Renal pelvis (tissue), 12 donors: ENCODE measurements around the gene PTCHD1. TPM values are rescaled to one million over a fixed set of nuclear protein-coding genes. Genes with fewer than 3 reads are reported as not detected.

ENCODE experiments used
- DNase-seq: peaks from one replicate; pipeline ENCODE4 v3.0.0-alpha.2; 2013
- long read RNA-seq, 16 experiments: transcript quantifications; one replicate each; lab custom pipeline, GENCODE V29; 2026
- polyA plus RNA-seq, 3 donors: library from polyadenylated mRNA; unstranded; fragments of 120-200 nt; gene quantifications; one replicate each; pipeline ENCODE4 v1.2.1, GENCODE V29; 2013; ENCODE audit not compliant: insufficient read length in 3 of 3

Gene PTCHD1
- polyA plus RNA-seq = under 1 TPM; 0.31 to 0.64 (median 0.43) TPM
- long read RNA-seq, donor 1 = 0 reads
- long read RNA-seq, donor 2 = 0 reads
- long read RNA-seq, donor 3 = 0 reads
- long read RNA-seq, donor 4 = 0 reads
- long read RNA-seq, donor 5 = 0 reads
- long read RNA-seq, donor 6 = 0 reads
- long read RNA-seq, donor 7 = 0 reads
- long read RNA-seq, donor 8 = 0 reads
- long read RNA-seq, donor 9 = 0 reads
- long read RNA-seq, donor 10 = 0 reads
- long read RNA-seq, donor 11 = 0 reads
- long read RNA-seq, donor 12, full-length matches to known transcripts = 1 of 1 reads
- long read RNA-seq, donor 12, partial matches to known transcripts = 0 of 1 reads
- long read RNA-seq, donor 12, other reads (novel, unspliced or antisense) = 0 of 1 reads
- long read RNA-seq, donor 13 = 0 reads
- long read RNA-seq, donor 14 = 0 reads
- long read RNA-seq, donor 15 = 0 reads
- long read RNA-seq, donor 16 = 0 reads

DNA sequence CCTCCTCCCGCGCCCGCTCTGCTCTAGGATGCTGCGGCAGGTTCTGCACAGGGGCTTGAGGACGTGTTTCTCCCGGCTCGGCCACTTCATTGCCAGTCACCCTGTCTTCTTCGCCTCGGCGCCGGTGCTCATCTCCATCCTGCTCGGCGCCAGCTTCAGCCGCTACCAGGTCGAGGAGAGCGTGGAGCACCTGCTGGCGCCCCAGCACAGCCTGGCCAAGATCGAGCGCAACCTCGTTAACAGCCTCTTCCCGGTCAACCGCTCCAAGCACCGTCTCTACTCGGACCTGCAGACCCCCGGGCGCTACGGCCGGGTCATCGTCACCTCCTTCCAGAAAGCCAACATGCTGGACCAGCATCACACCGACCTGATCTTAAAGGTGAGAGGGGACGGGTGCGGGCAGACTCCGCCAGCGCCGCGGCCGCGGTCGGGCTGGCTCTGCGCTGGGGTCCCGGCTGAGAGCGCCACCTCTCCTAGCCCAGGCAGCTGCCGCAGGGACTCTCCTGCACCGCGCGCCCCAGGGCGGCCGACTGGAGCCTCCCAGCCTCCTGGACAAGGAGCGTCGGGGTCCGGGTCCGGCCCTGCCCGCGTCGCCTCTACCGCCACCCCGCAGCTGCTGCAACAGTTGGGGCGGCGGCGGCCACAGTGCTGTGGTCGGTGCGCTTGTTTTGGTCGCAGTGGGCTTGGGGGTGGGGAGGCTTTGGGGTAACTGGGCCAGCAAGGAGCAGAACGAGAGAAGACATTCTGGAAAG lies at the start of gene PTCHD1:
PTCHD1 (plus strand) TSS at position 2 of the 752 bp plus-strand sequence; CDS start at position 29, 27 bp downstream.
- no peak for DNase-seq

DNA sequence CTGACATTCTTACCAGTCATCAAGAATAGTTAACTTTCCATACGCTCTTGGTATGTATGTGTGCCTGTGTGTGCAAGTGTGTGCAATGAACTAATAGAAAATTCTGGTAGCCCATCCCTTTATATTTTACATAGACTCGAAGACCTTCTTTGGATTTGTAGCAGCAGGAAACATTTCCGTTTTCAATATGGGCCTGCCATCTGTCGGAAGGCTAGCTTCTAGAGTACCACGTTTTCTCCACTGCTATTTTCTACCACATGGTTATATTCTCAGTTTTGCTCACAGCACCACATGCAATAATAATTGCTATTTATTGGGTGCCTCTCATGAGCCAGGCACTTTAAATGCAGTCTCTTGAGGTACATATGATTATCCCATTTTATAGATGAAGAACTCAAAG lies 47.9 kb upstream of the PTCHD1 start:
- DNase-seq = no peak

DNA sequence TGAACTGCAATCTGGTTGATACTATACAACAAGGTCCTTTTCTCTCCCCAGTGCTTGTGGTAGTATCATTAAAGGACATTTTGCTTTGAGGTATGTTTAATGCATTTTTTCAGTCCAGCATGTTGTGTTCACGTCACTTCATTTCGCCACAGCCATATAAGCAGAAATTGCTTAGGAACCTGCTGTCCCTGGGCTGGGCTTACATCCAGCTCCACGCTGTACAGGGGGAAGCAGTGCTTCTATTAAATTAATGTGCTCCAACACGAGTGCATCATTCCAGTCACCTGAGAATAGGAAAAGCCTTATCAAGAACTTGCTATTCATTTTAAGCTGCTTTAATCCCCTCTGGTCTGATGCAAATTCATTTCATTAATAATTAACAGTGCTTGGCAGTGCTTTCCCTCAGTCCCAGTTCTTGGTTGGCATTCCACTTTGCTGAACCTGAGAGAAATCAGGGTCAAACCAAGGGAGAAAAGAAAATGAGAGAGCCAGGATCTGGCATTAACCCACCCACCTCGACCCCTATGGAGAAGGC lies 47.4 kb upstream of the PTCHD1 start:
- no peak for DNase-seq

DNA sequence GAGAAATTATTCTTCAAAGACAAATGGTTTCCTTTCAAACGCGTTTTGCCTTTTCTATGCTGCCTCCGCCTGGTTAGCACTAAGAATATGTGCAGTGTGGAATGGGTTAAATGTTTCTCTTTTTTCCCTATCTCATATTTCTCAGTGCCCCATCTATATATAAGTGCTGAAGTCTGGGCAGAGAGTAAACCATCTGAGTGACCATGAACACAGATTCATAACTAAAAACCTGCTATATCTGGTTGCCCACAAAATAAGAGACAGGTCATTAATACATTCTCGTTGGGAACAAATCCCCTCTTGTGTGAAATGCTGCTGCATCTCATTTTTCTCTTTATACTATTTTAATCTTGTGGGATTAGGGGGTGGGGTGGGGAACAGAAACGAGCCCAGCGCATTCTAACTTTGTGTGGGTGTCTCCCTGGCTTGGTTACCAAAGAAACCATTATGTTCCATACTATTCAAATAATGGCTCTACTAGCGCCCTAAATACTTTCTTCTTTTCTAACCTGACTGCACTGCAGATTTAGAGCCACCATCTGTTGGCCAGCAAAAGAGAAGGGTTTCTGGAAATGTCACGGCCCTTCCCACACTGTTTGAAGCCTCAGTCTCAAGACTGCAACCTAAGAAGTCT lies 42.2 kb upstream of the PTCHD1 start:
- no peak for DNase-seq

DNA sequence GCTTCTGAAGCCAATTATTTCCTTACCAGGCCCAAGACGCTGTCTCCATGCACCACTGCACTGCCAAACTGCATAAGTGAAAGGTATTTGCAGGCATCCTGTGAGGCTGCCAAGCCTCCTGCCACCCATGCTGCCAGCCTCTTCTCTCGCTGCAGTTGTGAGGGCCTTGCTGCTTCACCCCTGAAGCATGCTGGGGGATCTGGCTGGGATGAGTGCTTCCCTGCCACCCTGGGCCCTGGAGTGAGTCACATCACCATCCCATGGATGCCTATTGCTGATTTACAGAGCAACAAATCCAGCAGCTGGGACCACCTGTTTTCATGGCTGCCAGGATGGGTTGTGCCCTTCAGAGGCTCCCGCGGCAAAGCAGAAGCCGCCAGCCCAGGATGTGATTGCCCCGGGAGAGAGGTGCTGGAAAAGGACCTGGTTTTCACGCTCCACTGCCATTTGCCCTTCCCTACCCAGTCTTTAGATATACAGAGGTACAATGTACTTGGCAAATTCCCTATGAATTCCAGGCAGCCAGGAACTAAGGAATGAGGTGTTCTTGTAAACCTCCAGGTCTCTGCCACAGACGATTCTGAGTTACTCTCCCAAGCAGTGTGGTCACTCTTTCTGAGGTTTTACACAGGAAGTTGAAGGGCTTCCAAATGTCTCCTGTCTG lies 41.5 kb upstream of the PTCHD1 start:
- DNase-seq = no peak

DNA sequence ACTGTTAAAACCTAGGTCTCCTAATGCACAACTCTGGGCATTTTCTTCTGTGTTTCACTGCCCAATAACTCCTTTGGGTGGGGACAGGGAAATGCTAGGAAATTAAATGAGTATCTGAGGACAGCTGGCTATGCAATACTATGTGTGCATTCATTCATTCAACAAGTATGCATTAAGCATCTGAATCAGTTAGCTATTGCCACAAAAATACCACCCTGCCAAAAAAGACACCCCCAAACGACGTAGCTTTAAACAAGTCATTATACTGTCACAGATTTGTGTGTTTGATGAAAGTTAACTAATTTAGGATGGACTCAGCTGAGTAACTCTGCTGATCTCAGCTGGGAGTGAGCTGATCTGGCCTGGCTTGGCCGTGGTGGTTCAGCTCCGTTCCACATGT lies 29.8 kb upstream of the PTCHD1 start:
- no peak for DNase-seq

DNA sequence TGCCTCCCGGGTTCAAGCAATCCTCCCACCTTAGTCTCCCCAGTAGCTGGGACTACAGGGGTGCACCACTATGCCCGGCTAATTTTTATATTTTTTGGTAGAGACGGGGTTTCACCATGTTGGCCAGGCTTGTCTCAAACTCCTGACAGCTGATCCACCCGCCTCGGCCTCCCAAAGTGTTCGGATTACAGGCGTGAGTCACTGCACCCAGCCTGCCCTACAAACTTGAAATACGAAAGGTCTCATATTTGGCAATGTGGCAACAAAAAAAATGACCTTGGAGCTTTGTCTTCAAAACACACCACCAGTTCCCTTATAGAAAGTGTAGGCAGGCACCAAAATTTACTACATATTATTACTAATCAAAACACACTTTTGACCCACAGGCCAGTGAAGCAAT lies 22.9 kb upstream of the PTCHD1 start:
- no peak for DNase-seq

DNA sequence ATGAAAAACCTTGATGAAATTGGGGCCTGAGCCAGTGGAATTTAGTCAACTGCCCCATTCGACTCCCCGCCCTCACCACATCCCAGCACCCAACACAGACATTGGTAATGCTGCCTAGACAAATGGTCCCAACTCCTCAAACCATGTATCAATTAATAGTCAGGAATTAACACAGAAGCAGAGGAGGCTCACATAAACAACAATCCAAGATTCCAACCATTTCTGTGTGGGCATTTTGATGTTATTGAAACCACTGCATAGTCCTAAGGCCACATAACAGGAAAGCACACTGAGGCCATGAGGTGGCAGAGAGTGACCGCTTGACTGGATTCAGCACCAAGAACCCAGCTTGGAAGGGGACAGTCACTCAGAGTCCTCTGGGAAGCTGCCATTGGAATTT lies 22.5 kb upstream of the PTCHD1 start:
- no peak for DNase-seq

DNA sequence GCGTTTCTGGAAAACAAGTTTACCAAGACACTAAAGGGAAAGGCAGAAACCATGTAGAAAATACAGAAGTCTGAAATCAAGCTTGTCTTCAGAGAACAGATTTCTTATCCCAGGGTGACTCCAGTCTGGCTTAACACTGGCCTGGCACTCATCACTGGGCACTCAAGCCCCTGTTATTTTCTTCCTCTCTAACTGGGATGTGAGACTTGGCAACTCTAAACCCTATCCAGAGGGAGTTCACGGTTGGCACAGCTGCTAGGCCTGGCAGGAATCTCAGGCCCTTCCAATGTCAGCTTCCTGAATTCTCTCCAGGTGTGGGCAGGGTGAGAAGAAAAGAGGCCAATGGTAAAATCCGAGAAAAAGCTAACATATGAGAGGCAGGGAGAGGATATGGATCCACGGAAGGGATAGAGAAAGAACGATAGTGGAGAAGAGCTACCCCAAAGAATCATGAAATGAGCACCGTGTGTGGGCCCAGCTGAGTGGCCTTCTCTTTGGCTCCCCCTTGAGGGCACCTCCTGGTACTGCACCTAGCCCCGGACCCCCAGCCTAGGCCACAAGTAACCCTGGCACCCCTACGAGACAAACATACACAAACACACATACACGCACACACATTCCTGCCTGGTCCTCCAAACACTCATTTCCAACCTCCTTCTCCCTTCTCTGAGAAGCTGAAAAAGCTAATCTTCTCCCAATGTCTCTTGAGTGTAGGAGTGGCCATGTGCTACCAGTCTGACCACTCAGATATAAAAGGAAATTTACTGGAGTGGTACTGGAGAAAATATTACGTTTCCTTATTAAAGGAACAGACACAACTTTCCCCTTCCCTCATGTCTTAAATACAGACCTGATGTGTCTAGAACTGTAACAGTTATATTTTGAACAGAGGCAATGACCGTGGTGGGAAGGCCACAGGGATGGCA lies 16.6 kb upstream of the PTCHD1 start:
- DNase-seq = no peak

DNA sequence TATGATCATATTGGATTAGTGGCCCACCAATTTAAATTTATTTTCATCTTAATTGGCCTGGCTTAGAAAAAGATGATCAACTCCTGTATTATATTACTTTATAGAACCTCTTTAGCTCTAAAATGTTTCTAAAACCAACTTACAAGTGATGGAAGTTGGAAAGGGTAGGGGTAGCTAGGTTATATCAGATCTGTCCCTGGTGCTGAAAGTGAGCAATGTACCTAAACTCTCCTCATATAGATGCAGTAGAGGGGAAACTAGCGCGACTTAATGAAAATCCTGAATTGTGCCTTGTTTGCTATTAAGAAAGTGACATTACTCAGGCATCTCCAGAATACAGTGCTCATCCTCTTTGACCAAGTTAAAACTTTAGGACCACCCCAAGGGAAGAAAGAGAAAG lies 7.5 kb upstream of the PTCHD1 start:
- DNase-seq = no peak

DNA sequence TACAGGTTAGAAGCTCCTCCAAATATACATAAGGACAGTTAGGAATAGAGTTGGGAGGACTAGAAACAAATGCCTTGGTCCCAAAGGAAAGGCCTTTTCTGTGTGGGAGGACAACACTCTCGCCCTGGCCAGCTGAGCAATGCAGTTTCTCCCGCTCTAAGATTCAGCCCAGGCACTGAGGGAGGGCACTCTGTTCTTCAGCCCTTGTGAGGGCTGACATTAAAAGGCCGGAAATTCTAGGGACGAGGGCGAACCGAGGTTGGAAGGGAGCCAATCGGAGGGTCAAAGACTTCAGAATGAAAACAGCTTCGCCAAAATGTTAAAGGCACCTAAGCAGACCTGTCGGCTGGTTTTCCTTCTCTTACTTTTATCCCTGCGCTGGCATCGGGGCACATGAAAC lies 2.9 kb upstream of the PTCHD1 start:
- DNase-seq = no peak

DNA sequence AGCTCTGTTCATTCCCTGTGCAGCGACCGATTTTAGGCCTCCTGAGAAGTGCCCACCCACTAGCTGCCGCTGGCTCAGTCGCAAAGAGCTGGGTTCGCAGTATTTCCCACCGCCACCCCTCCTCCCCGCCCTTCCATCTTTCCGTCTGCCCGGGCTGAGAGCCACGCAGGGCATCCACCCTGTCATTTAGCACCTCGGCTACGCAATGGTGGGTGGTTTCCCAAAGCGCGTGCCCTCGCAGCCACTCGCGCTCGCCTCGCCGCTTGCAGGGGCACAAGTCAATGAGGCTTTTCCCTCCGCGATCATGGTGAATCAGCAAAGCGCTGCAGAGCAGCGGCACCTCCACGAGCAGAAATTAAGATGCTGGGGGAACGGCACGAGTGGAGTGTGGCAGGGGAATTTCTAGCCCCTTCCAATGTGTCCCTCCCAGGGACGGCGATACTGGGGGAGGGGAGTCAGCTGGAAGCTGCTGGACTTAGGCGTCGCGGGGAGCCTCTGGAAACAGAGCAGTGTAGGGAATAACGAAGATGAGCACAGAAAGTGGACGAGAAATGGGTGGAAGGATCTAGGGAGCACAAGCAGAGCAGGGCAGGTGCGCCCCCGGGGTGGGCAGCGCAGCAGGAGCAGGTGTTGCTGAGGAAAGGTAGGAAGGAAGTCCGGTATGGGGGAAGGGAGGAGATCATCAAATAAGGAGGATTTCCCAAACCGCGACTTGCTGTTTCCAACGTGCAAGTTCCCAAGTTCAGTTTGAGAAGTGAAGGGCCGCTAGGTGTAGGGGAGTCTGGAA lies 2.4 kb upstream of the PTCHD1 start:
- no peak for DNase-seq

DNA sequence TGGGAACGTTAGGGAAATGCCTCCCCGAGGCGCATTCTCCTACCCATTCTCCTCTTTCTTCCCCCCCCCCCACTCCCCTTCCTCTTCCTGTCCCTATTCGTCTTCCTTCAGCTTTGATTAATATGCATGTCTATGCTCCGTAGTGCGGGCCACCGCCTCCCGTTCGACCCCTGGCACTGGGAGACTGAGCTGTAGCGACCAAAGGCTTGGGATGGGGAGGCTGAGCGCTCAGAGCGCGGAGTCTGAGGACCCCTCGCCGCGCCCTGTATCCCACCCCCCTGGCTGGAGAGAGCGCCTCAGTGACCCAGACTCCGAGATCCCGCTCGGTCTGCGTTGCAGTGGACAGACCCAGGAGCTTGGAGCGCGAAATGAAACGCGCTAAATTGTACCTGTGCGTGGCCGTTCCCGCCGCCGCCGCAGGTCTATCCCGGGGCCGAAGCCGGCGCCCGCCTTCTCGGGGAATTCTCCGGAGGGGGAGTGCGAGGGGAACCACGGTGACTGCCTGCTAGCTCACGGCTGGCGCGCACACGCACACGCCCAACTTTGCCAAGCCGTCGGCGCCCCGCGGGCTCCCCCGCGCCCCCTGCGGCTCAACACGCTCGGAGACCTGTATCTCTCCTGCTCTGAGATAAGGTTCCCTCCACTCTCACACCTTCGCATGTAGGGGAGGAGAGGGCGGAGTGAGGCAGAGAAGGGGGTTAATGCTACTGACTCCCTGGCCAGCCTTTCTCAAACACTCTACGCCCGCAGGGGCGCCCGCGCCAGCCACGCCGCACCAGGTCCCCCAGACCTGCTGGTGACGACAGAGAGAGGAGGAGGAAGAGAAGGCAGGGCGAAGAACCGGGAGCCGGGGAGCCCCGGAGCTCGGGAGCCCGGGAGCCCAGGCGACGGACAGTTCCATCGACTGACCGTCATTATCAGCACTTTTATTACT lies 1.5 kb upstream of the PTCHD1 start:
- no peak for DNase-seq

DNA sequence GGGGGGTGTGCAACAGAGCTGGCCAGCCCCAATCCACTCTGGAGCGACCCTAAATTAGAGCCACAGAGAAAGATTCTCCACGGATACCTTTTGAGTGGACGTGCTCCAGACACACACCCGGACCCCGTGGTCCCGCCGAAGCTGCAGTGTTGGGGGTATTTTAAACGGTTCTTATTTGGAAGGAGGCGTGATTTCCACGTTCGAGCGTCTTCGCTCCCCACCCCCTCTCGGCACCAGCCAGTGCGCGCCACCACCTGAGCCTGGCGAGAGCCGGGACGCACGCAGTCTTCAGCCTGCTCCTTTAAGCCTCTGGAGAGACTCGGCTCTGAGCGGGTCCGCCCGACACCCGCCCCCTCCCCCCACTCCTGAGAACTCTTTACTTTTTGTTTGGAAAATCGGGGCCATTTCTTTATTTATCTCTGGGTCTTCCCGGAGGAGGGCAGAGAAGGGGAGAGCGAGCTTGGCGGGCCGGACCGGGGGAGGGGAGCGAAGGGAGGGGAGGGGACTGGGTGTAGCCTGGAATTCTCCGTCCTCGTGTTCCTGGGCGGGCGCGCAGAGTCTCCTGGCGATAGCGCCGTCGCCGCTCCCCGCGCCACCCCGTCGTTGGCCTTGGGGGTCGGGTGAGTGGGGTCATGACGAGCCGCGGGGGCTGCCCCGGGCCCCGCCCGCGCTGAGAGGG lies 668 bp upstream of the PTCHD1 start:
- DNase-seq = no peak

DNA sequence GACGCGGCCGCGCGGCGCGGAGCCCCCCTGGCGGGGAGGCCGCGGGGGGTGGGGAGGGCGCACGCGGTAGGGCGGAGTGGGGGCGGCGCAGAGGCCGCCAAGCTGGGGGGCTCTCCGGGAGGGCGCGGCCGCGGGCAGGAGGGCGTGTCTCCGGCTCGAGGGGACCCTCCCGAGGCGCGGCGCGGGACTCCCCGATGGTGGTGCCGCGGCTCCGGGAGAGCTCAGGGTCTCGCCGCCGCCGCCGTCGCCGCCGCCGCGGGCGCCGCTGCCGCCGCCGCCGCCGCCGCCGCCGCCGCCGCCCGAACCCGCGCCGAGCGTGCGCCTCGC lies 165 bp upstream of the PTCHD1 start:
- DNase-seq = no peak

DNA sequence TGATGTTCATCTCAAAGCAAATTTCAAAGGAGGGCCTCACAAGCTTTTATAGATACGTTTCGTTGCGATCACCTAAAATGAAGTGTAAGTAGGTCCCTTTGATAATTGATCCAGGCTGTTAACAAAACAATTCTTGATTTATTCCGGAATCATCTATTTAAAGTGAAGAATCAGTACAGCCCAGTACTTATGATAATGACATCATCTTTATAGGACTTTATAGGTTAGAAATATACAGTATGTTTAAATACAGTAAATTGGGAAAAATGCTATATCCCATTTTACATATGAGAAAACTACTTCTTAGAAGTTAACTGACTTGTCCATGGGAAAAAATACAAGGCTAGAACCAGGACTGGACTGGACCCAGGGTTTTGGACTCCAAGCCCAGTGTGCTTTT lies 3.7 kb downstream of the PTCHD1 start:
- DNase-seq = no peak

DNA sequence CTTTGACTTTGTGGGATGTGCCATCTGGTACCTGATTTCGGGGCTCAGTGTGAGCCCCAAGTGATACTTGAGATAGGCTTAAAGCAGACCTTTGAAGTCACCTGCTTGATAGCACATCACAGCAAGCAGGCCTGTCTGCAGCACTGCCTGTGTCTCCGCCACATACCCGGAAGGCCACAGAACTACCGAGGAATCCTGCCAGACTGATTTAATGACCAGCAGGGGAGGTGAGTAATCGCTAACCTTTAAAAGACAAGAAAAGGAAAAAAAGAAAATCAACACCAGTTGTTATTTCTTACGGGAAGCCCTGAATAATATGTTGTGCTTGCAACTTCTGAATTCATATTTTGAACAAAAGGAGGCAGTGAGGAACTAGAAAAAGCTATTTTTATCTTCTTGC lies 6.8 kb downstream of the PTCHD1 start:
- DNase-seq = no peak

DNA sequence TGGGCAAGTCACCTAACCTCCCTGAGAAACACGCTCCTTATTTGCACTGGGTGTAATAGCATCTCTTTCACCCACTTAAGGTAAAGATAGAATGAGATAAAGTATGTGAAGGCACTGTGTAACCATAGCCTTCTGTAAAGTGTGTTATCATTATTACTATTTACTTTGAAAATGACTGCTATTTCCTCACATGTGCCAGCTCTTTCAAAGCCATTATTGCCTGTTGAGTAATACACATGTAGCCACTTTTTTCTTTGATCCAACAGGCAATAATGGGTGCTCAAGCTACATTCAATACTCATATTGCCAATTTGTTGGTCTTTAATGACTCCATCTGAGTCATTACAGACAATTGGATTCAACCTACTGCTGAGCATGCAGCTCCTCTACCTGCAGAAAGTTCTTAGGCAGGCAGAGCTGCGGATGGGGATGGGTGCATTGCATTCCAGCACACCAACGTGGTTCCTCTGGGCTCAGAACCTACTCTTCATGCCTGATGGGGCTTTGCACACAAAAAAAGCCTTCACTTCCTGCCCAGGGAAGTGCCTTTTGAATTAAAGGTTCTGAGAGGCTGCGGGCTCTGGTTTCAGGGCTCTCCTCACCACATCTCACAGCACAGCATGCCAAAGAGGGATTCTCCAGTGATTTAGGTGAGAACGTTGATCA lies 9.7 kb downstream of the PTCHD1 start:
- DNase-seq = no peak
